ENCODE data around the gene CCDC3. TPM values are rescaled to one million over a fixed set of nuclear protein-coding genes. Genes with fewer than 3 reads are reported as not detected.

CCDC3 gene
- total and polyA plus RNA-seq, 2 experiments from 2014 or later = not detected

DNA sequence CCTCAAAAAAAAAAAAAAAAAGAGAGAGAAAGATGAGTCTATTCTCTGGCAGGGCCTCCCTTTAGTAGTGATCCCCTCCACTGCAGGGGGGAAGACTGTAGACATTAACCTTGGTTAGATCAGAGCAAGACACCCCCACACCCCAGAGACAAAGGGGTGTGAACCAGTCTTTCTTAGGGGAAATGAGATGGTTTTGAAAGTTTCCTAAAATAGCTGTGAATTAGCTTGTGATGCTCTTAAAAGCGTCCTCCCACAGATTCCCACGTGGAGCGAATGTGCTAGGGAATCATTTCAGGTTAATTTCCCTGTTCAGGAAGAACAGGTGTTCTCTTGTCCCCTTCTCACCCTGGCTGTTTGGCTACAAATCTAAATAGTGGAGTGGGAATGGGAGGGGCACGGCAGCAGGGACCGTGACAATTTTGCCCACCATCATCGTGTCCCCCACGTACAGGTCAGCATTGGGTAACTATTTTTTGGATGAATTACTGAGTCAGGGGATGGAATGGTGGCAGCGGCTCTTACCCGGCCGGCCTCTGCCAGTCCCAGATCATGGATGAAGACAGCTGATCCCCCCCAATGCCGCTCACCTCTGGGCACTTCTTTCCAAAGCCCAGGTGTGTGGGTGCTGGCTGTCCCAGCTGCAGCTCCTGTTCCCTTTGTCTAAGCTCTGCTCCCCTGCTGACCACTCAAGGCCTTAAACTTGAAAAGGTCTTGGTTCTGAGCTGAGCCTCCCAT, 152.9 kb downstream of the CCDC3 start:
- no peaks in the 10 kb centered on the region for H4K20me1 ChIP-seq (ENCODE audit: insufficient read depth)
- no peaks in the 10 kb centered on the region; the same call in 1 of the 2 replicates for H3K27me3 ChIP-seq (replicated peaks; ENCODE audit: insufficient read depth)
- in situ Hi-C loops (cut with MboI) = no loop called here
- H3K27ac ChIP-seq = no peak overlapping the region
- peaks cover 7% of the 10 kb centered on the region; the same call in 1 of the 2 replicates for H3F3A ChIP-seq (ENCODE audit: insufficient read depth)
- 70 to 78% methylated on average over 11 of the region's 11 CpGs for WGBS, 2 experiments (ENCODE audit: low coverage in 1 of 2, low lambda C conversion rate in 2 of 2, missing lambda C conversion rate in 2 of 2)
- DNase-seq = no peak
- H3K9me2 ChIP-seq (ENCODE audit: insufficient read depth) = no peaks in the 10 kb centered on the region
- H3K4me2 ChIP-seq (ENCODE audit: unreplicated experiment) = no peak overlapping the region
- H2AFZ ChIP-seq = no peak overlapping the region
- H3K36me3 ChIP-seq (ENCODE audit: low read depth) = no peaks in the 10 kb centered on the region
- no peaks in the 10 kb centered on the region for H3K9me3 ChIP-seq (ENCODE audit: low read depth)
- no peaks in the 10 kb centered on the region for H3K79me2 ChIP-seq (ENCODE audit: insufficient read depth)
- TF ChIP-seq EZH2phosphoT487 (IDR thresholded peaks at IDR 0.05; ENCODE audit: insufficient read depth, low read depth) (no peak), EZH2 (IDR thresholded peaks at IDR 0.05; ENCODE audit: insufficient read depth, poor library complexity, severe bottlenecking) (no peak)
- no peak overlapping the region for H3K4me3 ChIP-seq
- peaks cover 10% of the 10 kb centered on the region; the same call in 1 of the 2 replicates for H3K4me1 ChIP-seq (ENCODE audit: insufficient read depth)
- no peak overlapping the region for H3K9ac ChIP-seq

DNA sequence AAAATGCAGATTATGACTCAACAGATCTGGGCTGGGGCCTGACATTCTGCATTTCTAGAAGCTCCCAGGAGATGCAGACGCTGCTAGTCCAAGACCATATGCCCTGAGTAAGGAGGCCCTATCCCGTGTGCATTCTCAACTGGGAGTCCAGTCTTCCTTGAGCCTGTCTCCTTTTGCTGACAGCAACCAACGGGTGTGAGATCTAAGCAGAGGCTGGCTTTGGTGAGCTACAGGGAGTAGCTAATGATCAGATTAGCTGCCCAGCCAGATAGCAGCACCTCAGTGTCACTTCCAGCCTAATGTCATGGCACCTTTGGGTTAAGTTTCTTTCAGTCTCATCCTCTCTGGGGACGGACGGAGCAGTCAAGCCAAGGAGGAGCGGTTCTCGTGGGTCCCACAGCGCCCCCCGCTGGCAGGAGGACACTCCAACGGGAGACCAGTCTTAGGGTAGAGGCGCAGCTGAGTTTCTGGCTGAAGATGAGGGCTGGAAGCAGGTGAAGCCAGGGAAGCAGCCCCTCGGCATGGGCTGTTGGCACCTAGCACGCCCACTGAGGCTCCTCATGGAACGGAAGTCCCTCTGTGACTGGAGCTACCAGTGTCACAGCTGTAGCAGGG, 154.0 kb downstream of the CCDC3 start:
- Histone ChIP-seq H3K9me3 (ENCODE audit: low read depth) (no peaks in the 10 kb centered on the region), H3F3A (ENCODE audit: insufficient read depth) (peaks cover 7% of the 10 kb centered on the region; the same call in 1 of the 2 replicates), H4K20me1 (ENCODE audit: insufficient read depth) (no peaks in the 10 kb centered on the region), H3K4me1 (ENCODE audit: insufficient read depth) (peaks cover 10% of the 10 kb centered on the region; the same call in 1 of the 2 replicates), H3K9ac (no peak overlapping the region), H2AFZ (no peak overlapping the region), H3K4me2 (ENCODE audit: unreplicated experiment) (no peak overlapping the region), H3K27ac (no peak overlapping the region), H3K79me2 (ENCODE audit: insufficient read depth) (no peaks in the 10 kb centered on the region), H3K27me3 (replicated peaks; ENCODE audit: insufficient read depth) (no peaks in the 10 kb centered on the region; the same call in 1 of the 2 replicates), H3K9me2 (ENCODE audit: insufficient read depth) (no peaks in the 10 kb centered on the region), H3K36me3 (ENCODE audit: low read depth) (no peaks in the 10 kb centered on the region), H3K4me3 (no peak overlapping the region)
- TF ChIP-seq EZH2 (IDR thresholded peaks at IDR 0.05; ENCODE audit: insufficient read depth, poor library complexity, severe bottlenecking) (no peak), EZH2phosphoT487 (IDR thresholded peaks at IDR 0.05; ENCODE audit: insufficient read depth, low read depth) (no peak)
- WGBS, 2 experiments (ENCODE audit: low coverage in 1 of 2, low lambda C conversion rate in 2 of 2, missing lambda C conversion rate in 2 of 2) = 50 to 53% methylated on average over 12 to 14 of the region's 14 CpGs
- DNase-seq = no peak
- in situ Hi-C loops (cut with MboI) = no loop called here

DNA sequence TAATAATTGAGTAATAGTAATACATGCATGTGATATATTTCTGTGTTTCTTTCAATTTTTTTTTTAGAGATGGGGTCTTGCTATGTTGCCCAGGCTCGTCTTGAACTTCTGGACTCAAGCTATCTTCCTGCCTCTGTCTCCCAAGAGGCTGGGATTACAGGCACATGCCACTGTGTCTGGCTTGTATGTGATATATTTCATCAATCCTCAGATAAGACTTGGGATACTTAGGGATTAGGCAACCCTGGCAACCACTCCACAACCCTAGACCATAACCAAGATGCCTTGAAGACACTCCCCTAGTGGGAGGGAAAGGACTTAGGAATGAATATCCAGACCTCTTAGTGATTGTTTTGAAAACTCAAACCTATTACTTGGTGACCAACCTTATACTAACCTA, 154.8 kb downstream of the CCDC3 start:
- TF ChIP-seq EZH2phosphoT487 (IDR thresholded peaks at IDR 0.05; ENCODE audit: insufficient read depth, low read depth) (no peak), EZH2 (IDR thresholded peaks at IDR 0.05; ENCODE audit: insufficient read depth, poor library complexity, severe bottlenecking) (no peak)
- Histone ChIP-seq H3K9me2 (ENCODE audit: insufficient read depth) (no peaks in the 10 kb centered on the region), H3K79me2 (ENCODE audit: insufficient read depth) (no peaks in the 10 kb centered on the region), H4K20me1 (ENCODE audit: insufficient read depth) (no peaks in the 10 kb centered on the region), H3K27me3 (replicated peaks; ENCODE audit: insufficient read depth) (no peaks in the 10 kb centered on the region; the same call in 1 of the 2 replicates), H3K36me3 (ENCODE audit: low read depth) (no peaks in the 10 kb centered on the region), H3K9ac (no peak overlapping the region), H2AFZ (no peak overlapping the region), H3K4me2 (ENCODE audit: unreplicated experiment) (no peak overlapping the region), H3K4me3 (no peak overlapping the region), H3F3A (ENCODE audit: insufficient read depth) (peaks cover 7% of the 10 kb centered on the region; the same call in 1 of the 2 replicates), H3K4me1 (ENCODE audit: insufficient read depth) (peaks cover 10% of the 10 kb centered on the region; the same call in 1 of the 2 replicates), H3K27ac (no peak overlapping the region), H3K9me3 (ENCODE audit: low read depth) (no peaks in the 10 kb centered on the region)
- 0% methylated on average over 1 of the region's 1 CpG for WGBS, 2 experiments (ENCODE audit: low coverage in 1 of 2, low lambda C conversion rate in 2 of 2, missing lambda C conversion rate in 2 of 2)
- no peak for DNase-seq
- in situ Hi-C loops (cut with MboI) = no loop called here

Small RNA genes within 50 kb of the gene (small RNA-seq; reads per million reads assigned to genes)
- gene RNA5SP300 (ENCODE audit: low read depth, low replicate concordance) = not detected

Other genes starting within 250 kb of the CCDC3 start
- 41.2 and 50.6 TPM in 2 replicates for gene OPTN, start 98.5 kb upstream of the CCDC3 start, total RNA-seq (2014; rRNA removed; shearing (Covaris generic))
- 109 and 116 TPM in 2 replicates for gene OPTN, start 98.5 kb upstream of the CCDC3 start, polyA plus RNA-seq (2016; fragmentation: Nextera tagmentation; extraction: Ambion mirVana)
- 3.4 and 5.2 TPM in 2 replicates for gene MCM10, start 159.8 kb upstream of the CCDC3 start, total RNA-seq (2014; rRNA removed; shearing (Covaris generic))
- gene MCM10, start 159.8 kb upstream of the CCDC3 start, polyA plus RNA-seq (2016; fragmentation: Nextera tagmentation; extraction: Ambion mirVana) = 4.6 and 4.7 TPM in 2 replicates
- gene UCMA, start 232.7 kb upstream of the CCDC3 start, total RNA-seq (2014; rRNA removed; shearing (Covaris generic)) = not detected in 2 replicates
- gene UCMA, start 232.7 kb upstream of the CCDC3 start, polyA plus RNA-seq (2016; fragmentation: Nextera tagmentation; extraction: Ambion mirVana) = not detected in 2 replicates